Thyroid gland (tissue), 4 donors: ENCODE data around the gene ERMP1.

Source experiments
- POLR2A ChIP-seq, 2 donors: fragments of 450-650 bp; IDR thresholded peaks; one replicate each; pipeline ENCODE4 v1.6.1; 2017; ENCODE audit warnings: antibody characterized with exemption in 2 of 2, mild to moderate bottlenecking in 2 of 2, moderate library complexity in 1 of 2
- TF ChIP-seq, protein P1 (sequence below), 6 experiments: fragments of 200-600 bp in 3 of 6; fragments of 450-650 bp in 3 of 6; sonication (generic) in 3 of 6; IDR thresholded peaks; one replicate each; pipeline ENCODE4 v1.5.1; 2016 to 2019; ENCODE audit warnings: antibody characterized with exemption in 6 of 6, mild to moderate bottlenecking in 2 of 6, inconsistent platforms in 1 of 6, moderate library complexity in 1 of 6

- TF ChIP-seq, protein P1, sequence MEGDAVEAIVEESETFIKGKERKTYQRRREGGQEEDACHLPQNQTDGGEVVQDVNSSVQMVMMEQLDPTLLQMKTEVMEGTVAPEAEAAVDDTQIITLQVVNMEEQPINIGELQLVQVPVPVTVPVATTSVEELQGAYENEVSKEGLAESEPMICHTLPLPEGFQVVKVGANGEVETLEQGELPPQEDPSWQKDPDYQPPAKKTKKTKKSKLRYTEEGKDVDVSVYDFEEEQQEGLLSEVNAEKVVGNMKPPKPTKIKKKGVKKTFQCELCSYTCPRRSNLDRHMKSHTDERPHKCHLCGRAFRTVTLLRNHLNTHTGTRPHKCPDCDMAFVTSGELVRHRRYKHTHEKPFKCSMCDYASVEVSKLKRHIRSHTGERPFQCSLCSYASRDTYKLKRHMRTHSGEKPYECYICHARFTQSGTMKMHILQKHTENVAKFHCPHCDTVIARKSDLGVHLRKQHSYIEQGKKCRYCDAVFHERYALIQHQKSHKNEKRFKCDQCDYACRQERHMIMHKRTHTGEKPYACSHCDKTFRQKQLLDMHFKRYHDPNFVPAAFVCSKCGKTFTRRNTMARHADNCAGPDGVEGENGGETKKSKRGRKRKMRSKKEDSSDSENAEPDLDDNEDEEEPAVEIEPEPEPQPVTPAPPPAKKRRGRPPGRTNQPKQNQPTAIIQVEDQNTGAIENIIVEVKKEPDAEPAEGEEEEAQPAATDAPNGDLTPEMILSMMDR (IDR thresholded peaks at IDR 0.05), result no peak
- TF ChIP-seq POLR2A (IDR thresholded peaks at IDR 0.05), result no peak
Measured at GRCh38 chr9:5791870-5792269, 41.0 kb downstream of the ERMP1 start.
